ENCODE results near the gene FYB1.

The FYB1 gene

GRCh38 chr5:39218482-39219402, 621 bp downstream of the FYB1 start:
- Histone ChIP-seq H3K79me2 (ENCODE audit: insufficient read depth, low read length) (no peaks in the 10 kb centered on the region), H3F3A (ENCODE audit: low read depth) (no peaks in the 10 kb centered on the region), H3K4me1 (ENCODE audit: insufficient read depth, low read length, poor library complexity, severe bottlenecking) (peaks cover 9% of the 10 kb centered on the region), H3K4me2 (ENCODE audit: low read depth, low read length, poor library complexity, severe bottlenecking) (no peak overlapping the region), H2AFZ (ENCODE audit: low read length) (no peak overlapping the region), H3K4me3 (ENCODE audit: low read length, poor library complexity, severe bottlenecking) (no peak overlapping the region), H4K20me1 (ENCODE audit: insufficient read depth, low read length, poor library complexity, severe bottlenecking) (no peaks in the 10 kb centered on the region), H3K9ac (ENCODE audit: low read depth, low read length, poor library complexity, severe bottlenecking) (no peak overlapping the region), H3K9me3 (ENCODE audit: insufficient read depth, low read depth, low read length) (no peaks in the 10 kb centered on the region), H3K36me3 (ENCODE audit: insufficient read depth, low read length) (no peaks in the 10 kb centered on the region), H3K27me3 (ENCODE audit: insufficient read depth, low read length, poor library complexity, severe bottlenecking) (no peaks in the 10 kb centered on the region), H3K9me2 (replicated peaks; ENCODE audit: low read depth, low read length) (no peaks in the 10 kb centered on the region)
- TF ChIP-seq CTCF (conservative IDR thresholded peaks at IDR 0.05; ENCODE audit: low read length) (no peak), EZH2phosphoT487 (IDR thresholded peaks at IDR 0.05; ENCODE audit: borderline replicate concordance) (no peak)

DNA sequence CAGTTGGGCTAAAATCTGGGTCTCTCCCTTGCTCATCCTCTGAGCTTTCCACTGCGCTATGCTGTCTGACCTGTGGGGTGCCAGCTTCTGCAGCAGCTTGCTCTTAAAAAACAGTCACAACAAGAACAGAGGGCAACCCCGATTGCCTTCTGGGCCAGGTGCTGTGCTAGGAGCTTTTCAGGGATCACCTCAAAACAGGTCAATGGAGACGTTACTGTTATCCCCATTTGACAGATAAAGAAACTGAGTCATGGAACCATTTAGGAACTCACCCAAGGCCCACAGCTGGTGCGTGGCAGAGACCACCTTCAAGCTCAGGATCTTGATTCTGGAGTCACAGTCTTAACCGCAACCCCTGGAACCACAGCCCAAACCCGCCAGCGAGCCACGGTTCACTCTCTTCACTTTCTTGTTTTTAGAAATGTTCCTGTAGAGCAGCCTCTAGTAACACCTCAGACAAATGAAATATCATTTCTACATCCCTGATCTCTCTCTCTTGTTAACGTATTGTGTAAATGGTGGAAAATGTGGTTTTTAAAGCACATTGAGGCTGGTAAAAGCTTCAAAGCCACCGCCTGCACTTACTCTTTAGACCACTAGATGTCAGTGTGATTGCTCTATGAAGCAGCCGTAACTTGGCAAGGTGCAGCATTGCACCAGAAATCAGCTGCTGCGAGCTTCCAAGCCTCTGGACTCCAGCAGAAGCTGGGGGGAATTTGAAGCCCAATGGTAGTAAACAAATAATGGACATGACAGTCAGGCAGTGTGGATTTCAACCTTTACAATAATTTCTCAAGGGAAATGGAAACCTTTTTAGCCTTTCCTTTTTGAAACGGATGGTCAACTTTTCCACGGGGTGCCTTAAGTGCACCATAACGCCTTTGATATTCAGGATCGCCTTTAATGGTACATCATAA, 1.7 kb downstream of the FYB1 start:
- H2AFZ ChIP-seq (ENCODE audit: low read length), result peak overlapping the region; percentile 49; the same call in 1 of the 2 replicates
- no peak overlapping the region for H3K4me3 ChIP-seq (ENCODE audit: low read length, poor library complexity, severe bottlenecking)
- no peaks in the 10 kb centered on the region for H3K27me3 ChIP-seq (ENCODE audit: insufficient read depth, low read length, poor library complexity, severe bottlenecking)
- H4K20me1 ChIP-seq (ENCODE audit: insufficient read depth, low read length, poor library complexity, severe bottlenecking), result no peaks in the 10 kb centered on the region
- peaks cover 19% of the 10 kb centered on the region for H3K4me1 ChIP-seq (ENCODE audit: insufficient read depth, low read length, poor library complexity, severe bottlenecking)
- no peaks in the 10 kb centered on the region for H3F3A ChIP-seq (ENCODE audit: low read depth)
- H3K79me2 ChIP-seq (ENCODE audit: insufficient read depth, low read length), result no peaks in the 10 kb centered on the region
- no peak overlapping the region for H3K9ac ChIP-seq (ENCODE audit: low read depth, low read length, poor library complexity, severe bottlenecking)
- H3K9me2 ChIP-seq (replicated peaks; ENCODE audit: low read depth, low read length), result no peaks in the 10 kb centered on the region
- H3K36me3 ChIP-seq (ENCODE audit: insufficient read depth, low read length), result no peaks in the 10 kb centered on the region
- no peaks in the 10 kb centered on the region for H3K9me3 ChIP-seq (ENCODE audit: insufficient read depth, low read depth, low read length)
- TF ChIP-seq EZH2phosphoT487 (IDR thresholded peaks at IDR 0.05; ENCODE audit: borderline replicate concordance), result no peak
- peak; percentile 98 for TF ChIP-seq CTCF (conservative IDR thresholded peaks at IDR 0.05; ENCODE audit: low read length)
- H3K4me2 ChIP-seq (ENCODE audit: low read depth, low read length, poor library complexity, severe bottlenecking), result no peak overlapping the region

DNA sequence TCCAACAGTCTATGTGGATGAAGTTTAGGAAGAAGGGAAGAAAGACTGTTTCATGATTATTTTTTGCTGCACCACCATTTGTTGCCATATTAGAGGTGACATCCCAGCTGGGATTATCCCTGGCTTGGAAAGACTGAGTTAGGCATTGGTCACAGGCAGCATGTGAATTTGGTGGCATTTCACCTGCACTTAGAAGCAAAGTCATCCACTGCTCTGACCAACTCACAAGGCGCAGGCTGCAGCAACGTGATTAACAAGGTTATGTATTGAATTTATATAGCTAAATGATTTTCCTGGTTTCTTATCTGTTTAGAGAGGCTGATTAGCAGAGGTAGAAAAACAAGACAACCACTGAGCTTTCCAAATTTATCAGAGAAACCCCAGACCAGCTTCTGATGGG, 2.7 kb downstream of the FYB1 start:
- Histone ChIP-seq H3K36me3 (ENCODE audit: insufficient read depth, low read length) (no peaks in the 10 kb centered on the region), H3K79me2 (ENCODE audit: insufficient read depth, low read length) (no peaks in the 10 kb centered on the region), H3F3A (ENCODE audit: low read depth) (no peaks in the 10 kb centered on the region), H3K27me3 (ENCODE audit: insufficient read depth, low read length, poor library complexity, severe bottlenecking) (no peaks in the 10 kb centered on the region), H4K20me1 (ENCODE audit: insufficient read depth, low read length, poor library complexity, severe bottlenecking) (no peaks in the 10 kb centered on the region), H3K4me1 (ENCODE audit: insufficient read depth, low read length, poor library complexity, severe bottlenecking) (peaks cover 29% of the 10 kb centered on the region), H3K9me3 (ENCODE audit: insufficient read depth, low read depth, low read length) (no peaks in the 10 kb centered on the region), H2AFZ (ENCODE audit: low read length) (no peak overlapping the region), H3K4me3 (ENCODE audit: low read length, poor library complexity, severe bottlenecking) (no peak overlapping the region), H3K9me2 (replicated peaks; ENCODE audit: low read depth, low read length) (no peaks in the 10 kb centered on the region), H3K9ac (ENCODE audit: low read depth, low read length, poor library complexity, severe bottlenecking) (no peak overlapping the region), H3K4me2 (ENCODE audit: low read depth, low read length, poor library complexity, severe bottlenecking) (no peak overlapping the region)
- TF ChIP-seq CTCF (conservative IDR thresholded peaks at IDR 0.05; ENCODE audit: low read length) (no peak), EZH2phosphoT487 (IDR thresholded peaks at IDR 0.05; ENCODE audit: borderline replicate concordance) (no peak)

Measured in Loucy (cell line).